Measurements from ENCODE around the gene LTV1.

LTV1 gene

DNA sequence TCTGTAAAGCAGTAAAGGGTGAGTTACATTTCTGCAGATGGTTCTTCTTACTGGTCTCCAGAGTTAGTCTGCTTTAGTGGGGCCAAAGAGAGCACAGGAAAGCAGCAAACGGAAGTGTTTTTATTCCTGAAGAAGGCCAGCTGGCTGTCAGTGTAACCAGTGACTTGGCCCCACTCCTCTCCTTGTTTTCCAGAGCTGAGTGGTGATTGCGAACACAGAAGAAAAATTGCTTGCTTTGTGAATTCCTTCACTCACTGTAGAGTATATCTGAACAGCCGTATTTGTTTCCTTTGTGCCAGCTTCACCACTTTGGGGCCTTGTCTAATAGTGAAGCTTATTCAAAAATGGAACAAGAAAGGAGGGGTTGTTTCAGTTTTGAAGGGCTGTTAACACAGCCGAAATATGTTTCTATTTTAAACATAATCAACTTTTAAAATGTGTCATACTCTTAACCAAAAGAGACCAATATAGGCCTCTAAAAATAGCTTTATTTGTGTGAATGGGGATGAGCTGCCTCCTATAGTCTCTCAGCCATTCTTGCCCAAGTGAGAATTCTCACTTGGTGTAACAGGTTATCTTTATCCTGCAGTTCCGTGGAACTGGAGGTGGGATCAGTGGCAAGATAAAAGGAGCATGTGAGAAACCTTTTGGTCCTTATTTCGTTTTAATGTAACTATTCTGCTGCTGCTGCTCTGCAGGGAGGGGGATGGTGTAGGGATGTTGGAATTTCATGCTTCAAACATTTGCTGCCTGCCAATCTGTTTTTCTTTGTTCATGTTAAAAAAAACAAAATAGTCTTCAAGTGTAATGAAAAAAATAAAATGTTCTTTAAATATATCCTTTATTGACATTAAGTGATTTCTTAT, 59.0 kb downstream of the LTV1 start:
- no peaks in the 10 kb centered on the region for H3K36me3 ChIP-seq (replicated peaks)
- no peak for DNase-seq
- H3K27me3 ChIP-seq (replicated peaks): no peaks in the 10 kb centered on the region
- in situ Hi-C loops (cut with HindIII; ENCODE audit: low pct_ligation_motif_present, low sequenced_read_pairs): no loop called here
- H3K4me3 ChIP-seq (ENCODE audit: low read depth, low read length): no peak overlapping the region
- no peak overlapping the region for H3K27ac ChIP-seq
- TF ChIP-seq, protein P1, sequence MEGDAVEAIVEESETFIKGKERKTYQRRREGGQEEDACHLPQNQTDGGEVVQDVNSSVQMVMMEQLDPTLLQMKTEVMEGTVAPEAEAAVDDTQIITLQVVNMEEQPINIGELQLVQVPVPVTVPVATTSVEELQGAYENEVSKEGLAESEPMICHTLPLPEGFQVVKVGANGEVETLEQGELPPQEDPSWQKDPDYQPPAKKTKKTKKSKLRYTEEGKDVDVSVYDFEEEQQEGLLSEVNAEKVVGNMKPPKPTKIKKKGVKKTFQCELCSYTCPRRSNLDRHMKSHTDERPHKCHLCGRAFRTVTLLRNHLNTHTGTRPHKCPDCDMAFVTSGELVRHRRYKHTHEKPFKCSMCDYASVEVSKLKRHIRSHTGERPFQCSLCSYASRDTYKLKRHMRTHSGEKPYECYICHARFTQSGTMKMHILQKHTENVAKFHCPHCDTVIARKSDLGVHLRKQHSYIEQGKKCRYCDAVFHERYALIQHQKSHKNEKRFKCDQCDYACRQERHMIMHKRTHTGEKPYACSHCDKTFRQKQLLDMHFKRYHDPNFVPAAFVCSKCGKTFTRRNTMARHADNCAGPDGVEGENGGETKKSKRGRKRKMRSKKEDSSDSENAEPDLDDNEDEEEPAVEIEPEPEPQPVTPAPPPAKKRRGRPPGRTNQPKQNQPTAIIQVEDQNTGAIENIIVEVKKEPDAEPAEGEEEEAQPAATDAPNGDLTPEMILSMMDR (IDR thresholded peaks at IDR 0.05; ENCODE audit: low read depth, low read length, missing control alignments): no peak

DNA sequence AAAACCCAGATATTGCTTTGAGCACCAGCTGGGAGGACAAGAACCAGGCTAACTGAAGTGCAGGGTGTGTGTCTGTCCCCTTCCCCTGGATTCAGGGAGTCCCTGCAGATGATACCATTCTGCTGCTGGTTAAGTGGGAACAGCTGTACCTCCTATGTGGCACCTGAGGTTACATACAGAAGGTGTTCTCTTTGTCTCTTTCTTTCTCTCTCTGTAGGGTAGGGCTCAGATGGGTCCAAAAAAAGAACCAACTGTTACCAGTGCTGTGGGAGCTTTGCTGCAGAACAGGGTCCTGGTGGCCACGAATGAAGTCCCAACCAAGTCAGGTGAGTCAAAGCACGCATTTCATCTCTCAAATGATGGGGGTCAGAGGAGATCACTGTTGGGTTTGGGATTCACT, 59.7 kb downstream of the LTV1 start:
- DNase-seq: no peak
- H3K27ac ChIP-seq: no peak overlapping the region
- no peaks in the 10 kb centered on the region for H3K27me3 ChIP-seq (replicated peaks)
- TF ChIP-seq, protein P1 (IDR thresholded peaks at IDR 0.05; ENCODE audit: low read depth, low read length, missing control alignments): no peak
- in situ Hi-C loops (cut with HindIII; ENCODE audit: low pct_ligation_motif_present, low sequenced_read_pairs): no loop called here
- no peak overlapping the region for H3K4me3 ChIP-seq (ENCODE audit: low read depth, low read length)
- H3K36me3 ChIP-seq (replicated peaks): no peaks in the 10 kb centered on the region

DNA sequence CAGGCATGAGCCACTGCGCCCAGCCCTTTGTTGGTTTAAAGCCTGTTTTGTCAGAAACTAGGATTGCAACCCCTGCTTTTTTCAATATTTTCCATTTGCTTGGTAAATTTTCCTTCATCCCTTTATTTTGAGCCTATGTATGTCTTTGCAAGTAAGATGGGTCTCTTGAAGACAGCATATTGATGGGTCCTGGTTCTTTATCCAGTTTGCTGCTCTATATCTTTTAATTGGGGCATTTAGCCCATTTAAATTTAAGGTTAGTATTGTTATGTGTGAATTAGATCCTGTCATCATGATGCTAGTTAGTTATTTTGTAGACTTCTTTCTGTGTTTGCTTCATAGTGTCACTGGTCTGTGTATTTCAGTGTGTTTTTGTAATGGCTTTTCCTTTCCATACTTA, 67.9 kb downstream of the LTV1 start:
- TF ChIP-seq, protein P1 (IDR thresholded peaks at IDR 0.05; ENCODE audit: low read depth, low read length, missing control alignments): no peak
- H3K4me3 ChIP-seq (ENCODE audit: low read depth, low read length): no peak overlapping the region
- no peak for DNase-seq
- H3K36me3 ChIP-seq (replicated peaks): no peaks in the 10 kb centered on the region
- no peak overlapping the region for H3K27ac ChIP-seq
- in situ Hi-C loops (cut with HindIII; ENCODE audit: low pct_ligation_motif_present, low sequenced_read_pairs): no loop called here
- H3K27me3 ChIP-seq (replicated peaks): no peaks in the 10 kb centered on the region

GRCh38 chr6:143912671-143913070, 69.5 kb downstream of the LTV1 start:
- Histone ChIP-seq H3K4me3 (ENCODE audit: low read depth, low read length) (no peak overlapping the region), H3K27me3 (replicated peaks) (no peaks in the 10 kb centered on the region), H3K36me3 (replicated peaks) (no peaks in the 10 kb centered on the region), H3K27ac (no peak overlapping the region)
- DNase-seq: no peak
- TF ChIP-seq, protein P1 (IDR thresholded peaks at IDR 0.05; ENCODE audit: low read depth, low read length, missing control alignments): no peak
- in situ Hi-C loops (cut with HindIII; ENCODE audit: low pct_ligation_motif_present, low sequenced_read_pairs): no loop called here
